Neural cell (in vitro differentiated cells): ENCODE results near the gene PPARGC1A. TPM values are rescaled to one million over a fixed set of nuclear protein-coding genes. Genes with fewer than 3 reads are reported as not detected.

Experiments used
- H2AFZ ChIP-seq: fragments of 200-600, 300-800 bp; sonication (generic), shearing (Covaris generic); 2 replicates; pipeline ENCODE4 v1.6.0; 2014; ENCODE audit warnings: low read depth, mild to moderate bottlenecking, antibody characterized with exemption, low read length, moderate library complexity
- H3F3A ChIP-seq: fragments of 200-600 bp; shearing (Covaris generic); 2 replicates; pipeline ENCODE4 v1.6.1; 2016; ENCODE audit warnings: mild to moderate bottlenecking, moderate library complexity, mixed read lengths, antibody characterized with exemption, low read length; ENCODE audit not compliant: insufficient read depth, poor library complexity, severe bottlenecking
- H3K27ac ChIP-seq: fragments of 200-600, 300-800 bp; sonication (generic), shearing (Covaris generic); 2 replicates; pipeline ENCODE4 v1.5.1; 2014; ENCODE audit warnings: mild to moderate bottlenecking, low read length, moderate library complexity
- H3K27me3 ChIP-seq: fragments of 300-800, 200-600 bp; sonication (generic), shearing (Covaris generic); 2 replicates; pipeline ENCODE4 v1.6.0; 2014; ENCODE audit warnings: mild to moderate bottlenecking, low read depth, low read length, moderate library complexity; ENCODE audit not compliant: insufficient read depth
- H3K36me3 ChIP-seq: fragments of 300-800, 200-600 bp; sonication (generic), shearing (Covaris generic); 2 replicates; pipeline ENCODE4 v1.5.1; 2014; ENCODE audit warnings: mild to moderate bottlenecking, antibody characterized with exemption, low read length, moderate library complexity; ENCODE audit not compliant: insufficient read depth
- H3K4me2 ChIP-seq: fragments of 300-800, 200-600 bp; sonication (generic), shearing (Covaris generic); 2 replicates; pipeline ENCODE4 v1.6.0; 2014; ENCODE audit warnings: mild to moderate bottlenecking, low read length
- H3K4me3 ChIP-seq: fragments of 300-800, 200-600 bp; sonication (generic), shearing (Covaris generic); 2 replicates; pipeline ENCODE4 v1.5.1; 2014; ENCODE audit warnings: mild to moderate bottlenecking, low read length, moderate library complexity
- H3K79me2 ChIP-seq: fragments of 200-600 bp; shearing (Covaris generic); replicated peaks from 2 replicates; pipeline ENCODE4 v1.6.0; 2014; ENCODE audit warnings: mild to moderate bottlenecking, low read length, moderate library complexity; ENCODE audit not compliant: insufficient read depth
- H3K9ac ChIP-seq: fragments of 300-800, 200-600 bp; sonication (generic), shearing (Covaris generic); 2 replicates; pipeline ENCODE4 v1.6.1; 2016; ENCODE audit warnings: mild to moderate bottlenecking, low read length, mixed read lengths
- H3K9me2 ChIP-seq: fragments of 200-600 bp; shearing (Covaris generic); 2 replicates; pipeline ENCODE4 v1.6.1; 2016; ENCODE audit warnings: mild to moderate bottlenecking, low read length, mixed read lengths; ENCODE audit not compliant: insufficient read depth
- H3K9me3 ChIP-seq: fragments of 200-600, 300-800 bp; sonication (generic), shearing (Covaris generic); 2 replicates; pipeline ENCODE4 v1.6.1; 2016; ENCODE audit warnings: mild to moderate bottlenecking, mixed run types, low read length, moderate library complexity, mixed read lengths
- H4K20me1 ChIP-seq: fragments of 200-600 bp; shearing (Covaris generic); 2 replicates; pipeline ENCODE4 v1.6.1; 2016; ENCODE audit warnings: mild to moderate bottlenecking, mixed run types; ENCODE audit not compliant: insufficient read depth
- EP300 ChIP-seq: fragments of 450-650 bp; conservative IDR thresholded peaks from 2 replicates; pipeline ENCODE4 v1.6.1; 2014; ENCODE audit warnings: antibody characterized with exemption, mild to moderate bottlenecking, moderate library complexity; ENCODE audit not compliant: poor library complexity, severe bottlenecking
- EZH2 ChIP-seq: fragments of 200-600, 300-800 bp; shearing (Covaris generic), sonication (generic); IDR thresholded peaks from 2 replicates; pipeline ENCODE4 v1.6.1; 2014; ENCODE audit warnings: antibody characterized with exemption, low read length, borderline replicate concordance, mild to moderate bottlenecking; ENCODE audit not compliant: insufficient read depth, poor library complexity, severe bottlenecking
- MXI1 ChIP-seq: fragments of 450-650 bp; conservative IDR thresholded peaks from 2 replicates; pipeline ENCODE4 v1.6.1; 2014; ENCODE audit warnings: antibody characterized with exemption, mild to moderate bottlenecking; ENCODE audit not compliant: poor library complexity, severe bottlenecking
- POLR2AphosphoS5 ChIP-seq: IDR thresholded peaks from 2 replicates; pipeline ENCODE4 v1.6.1; 2012
- RAD21 ChIP-seq: fragments of 450-650 bp; conservative IDR thresholded peaks from 2 replicates; pipeline ENCODE4 v1.6.1; 2014; ENCODE audit warnings: antibody characterized with exemption, mild to moderate bottlenecking, moderate library complexity
- SMC3 ChIP-seq: fragments of 450-650 bp; conservative IDR thresholded peaks from 2 replicates; pipeline ENCODE4 v1.6.1; 2014; ENCODE audit warnings: antibody characterized with exemption, mild to moderate bottlenecking, moderate library complexity; ENCODE audit not compliant: poor library complexity
- TAF1 ChIP-seq: IDR thresholded peaks from 2 replicates; pipeline ENCODE4 v1.6.1; 2012; ENCODE audit warnings: low read depth
- polyA plus RNA-seq: library from polyadenylated mRNA; depleted of rRNA; stranded (reverse); fragments of >200 nt; gene quantifications from 2 replicates; pipeline ENCODE4 v1.2.3, GENCODE V29; 2014
- TF ChIP-seq, protein P1 (sequence below): IDR thresholded peaks from 2 replicates; pipeline ENCODE4 v1.6.1; 2012; ENCODE audit warnings: borderline replicate concordance
- TF ChIP-seq, protein P2 (sequence below): fragments of 450-650 bp; IDR thresholded peaks from 2 replicates; pipeline ENCODE4 v1.5.1; 2014; ENCODE audit warnings: antibody characterized with exemption, mild to moderate bottlenecking, moderate library complexity; ENCODE audit not compliant: poor library complexity, severe bottlenecking

The PPARGC1A gene
- polyA plus RNA-seq, 1 donor from 2014 or later = 7.2 TPM

DNA sequence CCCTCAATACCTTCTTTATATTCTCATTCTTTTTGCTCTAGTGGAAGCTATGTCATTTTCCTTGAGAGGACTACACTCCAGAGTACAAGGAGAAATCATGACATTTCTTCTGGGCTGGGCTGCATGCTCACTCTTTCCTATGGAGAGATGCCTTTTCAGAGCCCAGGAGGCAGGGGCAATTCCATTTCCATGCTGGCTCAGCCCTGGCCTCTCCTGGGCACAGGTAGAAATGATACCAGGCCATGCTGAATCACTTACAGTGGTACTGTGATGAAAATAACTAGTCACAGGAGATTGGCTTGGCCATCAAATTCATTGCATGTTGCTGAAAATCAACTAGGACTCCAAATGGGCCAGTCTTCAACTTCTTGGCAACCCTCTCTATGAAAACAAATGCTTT lies 34.0 kb upstream of the PPARGC1A start:
- no peak overlapping the region for H3K4me2 ChIP-seq
- no peak overlapping the region for H2AFZ ChIP-seq
- no peak for TF ChIP-seq RAD21
- no peak for TF ChIP-seq POLR2AphosphoS5
- no peak for TF ChIP-seq MXI1
- TF ChIP-seq, protein P1, sequence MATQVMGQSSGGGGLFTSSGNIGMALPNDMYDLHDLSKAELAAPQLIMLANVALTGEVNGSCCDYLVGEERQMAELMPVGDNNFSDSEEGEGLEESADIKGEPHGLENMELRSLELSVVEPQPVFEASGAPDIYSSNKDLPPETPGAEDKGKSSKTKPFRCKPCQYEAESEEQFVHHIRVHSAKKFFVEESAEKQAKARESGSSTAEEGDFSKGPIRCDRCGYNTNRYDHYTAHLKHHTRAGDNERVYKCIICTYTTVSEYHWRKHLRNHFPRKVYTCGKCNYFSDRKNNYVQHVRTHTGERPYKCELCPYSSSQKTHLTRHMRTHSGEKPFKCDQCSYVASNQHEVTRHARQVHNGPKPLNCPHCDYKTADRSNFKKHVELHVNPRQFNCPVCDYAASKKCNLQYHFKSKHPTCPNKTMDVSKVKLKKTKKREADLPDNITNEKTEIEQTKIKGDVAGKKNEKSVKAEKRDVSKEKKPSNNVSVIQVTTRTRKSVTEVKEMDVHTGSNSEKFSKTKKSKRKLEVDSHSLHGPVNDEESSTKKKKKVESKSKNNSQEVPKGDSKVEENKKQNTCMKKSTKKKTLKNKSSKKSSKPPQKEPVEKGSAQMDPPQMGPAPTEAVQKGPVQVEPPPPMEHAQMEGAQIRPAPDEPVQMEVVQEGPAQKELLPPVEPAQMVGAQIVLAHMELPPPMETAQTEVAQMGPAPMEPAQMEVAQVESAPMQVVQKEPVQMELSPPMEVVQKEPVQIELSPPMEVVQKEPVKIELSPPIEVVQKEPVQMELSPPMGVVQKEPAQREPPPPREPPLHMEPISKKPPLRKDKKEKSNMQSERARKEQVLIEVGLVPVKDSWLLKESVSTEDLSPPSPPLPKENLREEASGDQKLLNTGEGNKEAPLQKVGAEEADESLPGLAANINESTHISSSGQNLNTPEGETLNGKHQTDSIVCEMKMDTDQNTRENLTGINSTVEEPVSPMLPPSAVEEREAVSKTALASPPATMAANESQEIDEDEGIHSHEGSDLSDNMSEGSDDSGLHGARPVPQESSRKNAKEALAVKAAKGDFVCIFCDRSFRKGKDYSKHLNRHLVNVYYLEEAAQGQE = no peak
- no peak for TF ChIP-seq TAF1
- TF ChIP-seq EP300 = no peak
- no peak for TF ChIP-seq EZH2
- TF ChIP-seq, protein P2, sequence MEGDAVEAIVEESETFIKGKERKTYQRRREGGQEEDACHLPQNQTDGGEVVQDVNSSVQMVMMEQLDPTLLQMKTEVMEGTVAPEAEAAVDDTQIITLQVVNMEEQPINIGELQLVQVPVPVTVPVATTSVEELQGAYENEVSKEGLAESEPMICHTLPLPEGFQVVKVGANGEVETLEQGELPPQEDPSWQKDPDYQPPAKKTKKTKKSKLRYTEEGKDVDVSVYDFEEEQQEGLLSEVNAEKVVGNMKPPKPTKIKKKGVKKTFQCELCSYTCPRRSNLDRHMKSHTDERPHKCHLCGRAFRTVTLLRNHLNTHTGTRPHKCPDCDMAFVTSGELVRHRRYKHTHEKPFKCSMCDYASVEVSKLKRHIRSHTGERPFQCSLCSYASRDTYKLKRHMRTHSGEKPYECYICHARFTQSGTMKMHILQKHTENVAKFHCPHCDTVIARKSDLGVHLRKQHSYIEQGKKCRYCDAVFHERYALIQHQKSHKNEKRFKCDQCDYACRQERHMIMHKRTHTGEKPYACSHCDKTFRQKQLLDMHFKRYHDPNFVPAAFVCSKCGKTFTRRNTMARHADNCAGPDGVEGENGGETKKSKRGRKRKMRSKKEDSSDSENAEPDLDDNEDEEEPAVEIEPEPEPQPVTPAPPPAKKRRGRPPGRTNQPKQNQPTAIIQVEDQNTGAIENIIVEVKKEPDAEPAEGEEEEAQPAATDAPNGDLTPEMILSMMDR = no peak
- no peak for TF ChIP-seq SMC3
- H3K27ac ChIP-seq = no peak overlapping the region
- H3K9ac ChIP-seq = no peak overlapping the region
- H3K4me3 ChIP-seq = no peak overlapping the region
- no peaks in the 10 kb centered on the region for H3K9me2 ChIP-seq
- no peaks in the 10 kb centered on the region for H3K36me3 ChIP-seq
- no peaks in the 10 kb centered on the region for H4K20me1 ChIP-seq
- no peaks in the 10 kb centered on the region for H3K9me3 ChIP-seq
- H3K79me2 ChIP-seq = no peaks in the 10 kb centered on the region
- no peaks in the 10 kb centered on the region for H3K27me3 ChIP-seq
- H3F3A ChIP-seq = no peaks in the 10 kb centered on the region

DNA sequence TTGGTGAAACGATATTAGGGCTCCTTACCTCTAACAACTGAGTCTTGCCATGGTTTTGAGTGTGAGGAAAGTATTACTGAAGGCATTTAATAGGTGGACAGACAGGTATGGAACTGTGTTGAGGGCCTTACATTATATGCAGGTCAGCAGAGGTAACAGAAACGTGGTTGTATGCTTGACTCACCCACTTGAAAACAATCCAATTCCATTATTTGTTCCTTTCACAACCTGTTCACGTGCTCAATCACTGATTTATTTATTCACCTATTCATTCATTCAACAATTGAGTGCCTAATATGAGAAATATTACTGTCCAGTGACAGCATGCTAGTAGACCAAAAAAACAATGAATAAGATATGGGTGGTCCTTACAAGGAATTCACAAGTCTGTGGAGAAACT lies 33.3 kb upstream of the PPARGC1A start:
- no peak overlapping the region for H2AFZ ChIP-seq
- TF ChIP-seq, protein P2 = no peak
- TF ChIP-seq MXI1 (no peak), TAF1 (no peak), EP300 (no peak), EZH2 (no peak), POLR2AphosphoS5 (no peak), SMC3 (no peak), RAD21 (no peak)
- TF ChIP-seq, protein P1 = no peak
- no peaks in the 10 kb centered on the region for H4K20me1 ChIP-seq
- no peak overlapping the region for H3K9ac ChIP-seq
- no peaks in the 10 kb centered on the region for H3F3A ChIP-seq
- no peak overlapping the region for H3K27ac ChIP-seq
- H3K27me3 ChIP-seq = no peaks in the 10 kb centered on the region
- H3K4me2 ChIP-seq = no peak overlapping the region
- H3K79me2 ChIP-seq = no peaks in the 10 kb centered on the region
- no peaks in the 10 kb centered on the region for H3K9me3 ChIP-seq
- H3K36me3 ChIP-seq = no peaks in the 10 kb centered on the region
- H3K4me3 ChIP-seq = no peak overlapping the region
- no peaks in the 10 kb centered on the region for H3K9me2 ChIP-seq
